ENCODE data around the gene NPAS3.

DNA sequence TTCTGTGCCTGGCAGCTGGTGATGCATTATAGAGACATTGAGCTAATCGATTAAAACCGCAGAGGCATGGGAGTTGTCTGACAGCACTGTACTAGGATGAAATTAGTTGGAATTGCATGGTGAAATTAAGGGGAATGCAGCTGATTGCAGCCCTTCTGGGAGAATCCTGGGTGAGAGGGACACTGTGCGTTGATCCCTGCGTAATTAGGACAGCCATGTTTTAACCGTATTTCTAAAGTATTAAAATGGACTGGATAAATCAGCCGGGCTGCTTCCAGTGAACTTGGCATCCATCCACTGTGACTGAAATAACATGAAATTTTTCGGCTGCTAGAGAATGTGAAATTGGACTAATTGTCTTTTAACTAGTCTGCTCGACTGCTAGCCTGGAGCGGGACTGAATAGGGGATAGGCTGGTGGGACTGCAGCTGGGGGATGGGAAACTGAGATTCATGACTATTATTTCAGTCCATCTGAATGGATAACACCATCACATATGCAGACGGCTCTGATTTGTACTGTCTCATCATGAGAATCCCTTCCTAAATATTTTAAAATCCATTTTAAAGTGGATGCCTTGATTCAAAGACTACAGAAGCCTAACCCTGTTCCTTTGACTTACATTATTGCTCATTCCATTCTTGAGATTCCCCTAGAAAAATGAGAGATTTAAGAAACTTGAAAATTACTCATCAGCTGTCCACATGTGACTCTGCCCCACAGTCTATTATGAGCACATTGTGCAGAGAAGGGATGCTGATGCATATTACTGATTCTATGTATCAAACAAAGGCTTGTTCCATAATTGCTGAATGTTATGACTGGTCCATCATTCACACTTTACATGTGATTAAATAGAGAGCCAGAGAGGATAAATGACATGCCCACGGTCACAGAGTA, 343.9 kb downstream of the NPAS3 start:
- TF ChIP-seq CTCF (IDR thresholded peaks at IDR 0.05) (no peak), POLR2A (IDR thresholded peaks at IDR 0.05) (no peak), POLR2AphosphoS5 (IDR thresholded peaks at IDR 0.05) (no peak)
